ENCODE data around the gene NTHL1. TPM values are rescaled to one million over a fixed set of nuclear protein-coding genes. Genes with fewer than 3 reads are reported as not detected.

The NTHL1 gene
- total and polyA plus RNA-seq, 2 of the 8 experiments (the other 6 are each of a cell fraction or from before 2014, with no cell fraction given) = 70.9 to 150 TPM

DNA sequence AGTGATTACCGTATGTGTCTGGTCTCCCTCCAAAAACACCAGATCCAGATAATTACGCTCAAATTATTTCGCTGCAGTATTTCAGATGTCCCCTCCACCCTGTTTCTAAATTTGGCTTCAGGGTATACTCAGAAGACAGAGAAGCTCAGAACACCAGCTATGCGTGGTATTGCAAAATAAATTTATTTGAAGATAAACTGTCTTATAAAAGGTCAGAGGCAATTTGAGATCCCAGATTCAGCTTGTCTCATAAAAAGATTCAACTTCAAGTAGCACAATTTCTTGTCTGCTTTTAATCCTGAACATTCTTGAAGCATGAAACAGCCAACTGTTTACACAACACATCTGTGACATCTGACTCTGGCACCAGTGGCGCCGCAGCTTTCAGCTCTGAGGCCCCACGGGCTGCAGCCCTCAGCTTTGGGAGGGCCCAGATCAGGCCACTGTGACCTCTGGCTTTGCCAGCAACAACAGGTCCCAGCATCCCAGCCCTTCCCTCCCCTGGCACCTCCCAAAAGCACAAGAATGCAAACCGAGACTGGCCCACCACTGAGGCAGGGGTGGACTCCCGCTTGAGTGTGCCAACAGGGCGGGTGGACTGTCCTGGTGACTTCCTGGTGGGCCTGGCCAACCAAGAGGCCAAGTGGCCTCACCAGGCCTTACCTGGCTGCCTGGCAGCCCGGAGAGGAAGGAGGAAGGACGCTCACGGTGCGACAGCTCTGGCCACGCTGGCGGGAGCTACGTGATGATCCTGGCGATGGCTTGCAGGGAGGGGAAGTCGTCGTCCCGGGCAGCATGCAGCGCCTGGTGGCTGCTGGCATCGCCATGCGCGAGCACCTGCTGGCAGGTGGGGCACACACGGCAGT lies 49.9 kb downstream of the NTHL1 start:
- H2BK20ac ChIP-seq (ENCODE audit: low read length) = no peak overlapping the region
- H3K27ac ChIP-seq (ENCODE audit: low read depth, low read length) = no peak overlapping the region
- H3K36me3 ChIP-seq (ENCODE audit: control insufficient read depth in 2 of 4, insufficient read depth in 4 of 4, low read length in 3 of 4) = peaks cover 22 to 48% (median 39%) of the 10 kb centered on the region in 4 experiments
- no peak overlapping the region for H3K56ac ChIP-seq (replicated peaks; ENCODE audit: insufficient read length, low read depth, low read length)
- H3K4ac ChIP-seq (replicated peaks; ENCODE audit: insufficient read length, low read depth, low read length) = no peak overlapping the region
- no peak overlapping the region for H3K23ac ChIP-seq (ENCODE audit: insufficient read length)
- H3K27me3 ChIP-seq (replicated peaks in 1 of 4; ENCODE audit: control insufficient read depth in 3 of 4, extremely low read depth in 1 of 4, insufficient read depth in 3 of 4, low read length in 3 of 4) = peaks cover 0 to 7% (median 0%) of the 10 kb centered on the region in 4 experiments; a peak in 1 of 7 replicates
- H3K4me1 ChIP-seq (replicated peaks in 1 of 4; ENCODE audit: control insufficient read depth in 3 of 4, insufficient read depth in 4 of 4, low read length in 3 of 4) = peaks cover 0 to 7% (median 3%) of the 10 kb centered on the region in 4 experiments; a peak in 3 of 7 replicates
- no peak overlapping the region for H4K8ac ChIP-seq (ENCODE audit: extremely low read depth, insufficient read depth, low read length)
- no peak overlapping the region for H2AK5ac ChIP-seq (ENCODE audit: low read depth, low read length)
- H3K4me2 ChIP-seq (ENCODE audit: insufficient read depth in 1 of 2, low read depth in 2 of 2, low read length in 2 of 2) = no peak overlapping the region
- no peak overlapping the region for H3K4me3 ChIP-seq (ENCODE audit: extremely low read depth in 1 of 4, insufficient read depth in 2 of 4, low read depth in 3 of 4, low read length in 4 of 4)
- DNase-seq (ENCODE audit: low read depth in 1 of 2, low spot score in 2 of 2) (no peak), FAIRE-seq (no peak)
- H3K9me3 ChIP-seq (ENCODE audit: insufficient read depth in 2 of 2, low read depth in 1 of 2, low read length in 1 of 2) = no peaks in the 10 kb centered on the region
- peaks cover 13 to 27% of the 10 kb centered on the region in 2 experiments for H4K20me1 ChIP-seq (replicated peaks in 1 of 2; ENCODE audit: control insufficient read depth in 1 of 2, insufficient read depth in 2 of 2, low read length in 2 of 2)
- no peak overlapping the region for H3K9ac ChIP-seq (replicated peaks in 1 of 4; ENCODE audit: extremely low read depth in 1 of 4, low read depth in 3 of 4, low read length in 3 of 4)
- H2BK15ac ChIP-seq (ENCODE audit: low read length) = no peak overlapping the region
- H2BK120ac ChIP-seq (replicated peaks; ENCODE audit: low read depth, low read length) = no peak overlapping the region
- no peak overlapping the region for H2BK5ac ChIP-seq (ENCODE audit: low read depth, low read length)
- no peak overlapping the region for H4K5ac ChIP-seq (ENCODE audit: insufficient read length, low read depth, low read length)
- H2BK12ac ChIP-seq (ENCODE audit: low read depth, low read length) = no peak overlapping the region
- H3K79me1 ChIP-seq (ENCODE audit: low read depth, low read length) = no peaks in the 10 kb centered on the region
- H3K23me2 ChIP-seq (ENCODE audit: low read depth, low read length) = peaks cover 4% of the 10 kb centered on the region; the same call in 1 of the 2 replicates
- CTCF ChIA-PET (ENCODE audit: partially characterized antibody) = interaction anchor here (0.5 to 2.0 kb wide), 6 partner anchors 8 to 295 kb away, joined by 3 to 8 read pairs (median 3); no protein-coding TSS in a partner anchor
- no peaks in the 10 kb centered on the region for H3K79me2 ChIP-seq (ENCODE audit: control insufficient read depth in 1 of 2, insufficient read depth in 2 of 2, low read length in 2 of 2)
- H3K18ac ChIP-seq (ENCODE audit: extremely low read depth, low read length) = no peak overlapping the region
- no peak overlapping the region for H2AFZ ChIP-seq (ENCODE audit: low read length)
- 94% methylated on average over 19 of the region's 26 CpGs; no CpG with 5 or more reads in 1 of the 2 experiments for WGBS, 2 experiments (ENCODE audit: extremely low coverage in 1 of 2, insufficient coverage in 1 of 2, insufficient read length in 1 of 2, insufficient replicate concordance in 2 of 2, low coverage in 1 of 2, low lambda C conversion rate in 2 of 2, missing lambda C conversion rate in 1 of 2)
- H3K14ac ChIP-seq (ENCODE audit: insufficient read length) = no peak overlapping the region
- POLR2A ChIA-PET (ENCODE audit: partially characterized antibody) = interaction anchor here (1.1 to 28.2 kb wide), 6 partner anchors 7 to 157 kb away, joined by 4 to 736 read pairs (median 9); partner anchors contain the start of genes NDUFB10, RNF151, RPS2 and TBL3
- no peak overlapping the region for H4K91ac ChIP-seq (replicated peaks; ENCODE audit: insufficient read length, low read length)
- TF ChIP-seq MAX (IDR thresholded peaks at IDR 0.05) (no peak), POLR2AphosphoS5 (IDR thresholded peaks at IDR 0.05; ENCODE audit: low read depth, low read length) (no peak), JUND (IDR thresholded peaks at IDR 0.05; ENCODE audit: low read length) (no peak), SRF (IDR thresholded peaks at IDR 0.05; ENCODE audit: low read depth, low read length) (no peak), CHD1 (IDR thresholded peaks at IDR 0.05; ENCODE audit: low read depth, low read length) (no peak), ZNF274 (IDR thresholded peaks at IDR 0.05; ENCODE audit: borderline replicate concordance, extremely low read depth, low read length) (no peak), SAP30 (IDR thresholded peaks at IDR 0.05; ENCODE audit: insufficient read depth, insufficient replicate concordance, low read length) (no peak), ASH2L (IDR thresholded peaks at IDR 0.05; ENCODE audit: low read length) (no peak), SUZ12 (IDR thresholded peaks at IDR 0.05; ENCODE audit: low read length) (no peak), BRCA1 (IDR thresholded peaks at IDR 0.05; ENCODE audit: low read depth, low read length) (no peak)
- TF ChIP-seq, protein P1, sequence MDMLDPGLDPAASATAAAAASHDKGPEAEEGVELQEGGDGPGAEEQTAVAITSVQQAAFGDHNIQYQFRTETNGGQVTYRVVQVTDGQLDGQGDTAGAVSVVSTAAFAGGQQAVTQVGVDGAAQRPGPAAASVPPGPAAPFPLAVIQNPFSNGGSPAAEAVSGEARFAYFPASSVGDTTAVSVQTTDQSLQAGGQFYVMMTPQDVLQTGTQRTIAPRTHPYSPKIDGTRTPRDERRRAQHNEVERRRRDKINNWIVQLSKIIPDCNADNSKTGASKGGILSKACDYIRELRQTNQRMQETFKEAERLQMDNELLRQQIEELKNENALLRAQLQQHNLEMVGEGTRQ (IDR thresholded peaks at IDR 0.05; ENCODE audit: low read length) = no peak

Data from H1 (cell line).